Vagina (tissue), 2 donors: ENCODE results near the gene AMZ2.
"Not testable (repeated sequence)": the region's sequence is repeated elsewhere in the genome, so short reads cannot be mapped to it uniquely, and the experiment has no call there.

Source experiments
- POLR2AphosphoS5 ChIP-seq, 2 donors: sonication (generic); formaldehyde crosslinking; IDR thresholded peaks; one replicate each; pipeline ENCODE4 v1.9.0; 2017; ENCODE audit warnings: antibody characterized with exemption in 2 of 2, mild to moderate bottlenecking in 2 of 2, low read depth in 1 of 2; ENCODE audit not compliant: insufficient read depth in 1 of 2
- TF ChIP-seq, protein P1 (sequence below), 3 experiments: fragments of 450-650 bp in 2 of 3; fragments of 200-600 bp in 1 of 3; sonication (generic) in 1 of 3; IDR thresholded peaks; one replicate each; pipeline ENCODE4 v1.5.1; 2017 to 2019; ENCODE audit warnings: antibody characterized with exemption in 3 of 3, mild to moderate bottlenecking in 2 of 3, moderate library complexity in 2 of 3

DNA sequence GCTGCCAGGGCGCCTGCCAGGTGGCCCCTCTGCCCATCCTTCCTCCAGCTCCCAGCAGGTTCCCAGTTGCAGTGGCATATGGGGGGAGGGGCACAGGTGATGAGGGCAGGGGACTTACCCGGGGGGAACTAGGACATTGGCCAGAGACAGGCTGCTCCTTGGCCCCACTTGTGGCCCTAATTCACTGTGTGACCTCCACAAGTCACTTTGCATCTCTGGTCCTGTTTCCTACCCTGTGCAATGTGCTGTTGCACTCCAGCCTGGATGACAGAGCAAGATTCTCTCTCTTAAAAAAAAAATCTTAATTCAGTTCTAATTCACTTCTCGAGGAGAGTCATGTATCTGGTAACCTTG lies 46.4 kb upstream of the AMZ2 start:
- TF ChIP-seq, protein P1, sequence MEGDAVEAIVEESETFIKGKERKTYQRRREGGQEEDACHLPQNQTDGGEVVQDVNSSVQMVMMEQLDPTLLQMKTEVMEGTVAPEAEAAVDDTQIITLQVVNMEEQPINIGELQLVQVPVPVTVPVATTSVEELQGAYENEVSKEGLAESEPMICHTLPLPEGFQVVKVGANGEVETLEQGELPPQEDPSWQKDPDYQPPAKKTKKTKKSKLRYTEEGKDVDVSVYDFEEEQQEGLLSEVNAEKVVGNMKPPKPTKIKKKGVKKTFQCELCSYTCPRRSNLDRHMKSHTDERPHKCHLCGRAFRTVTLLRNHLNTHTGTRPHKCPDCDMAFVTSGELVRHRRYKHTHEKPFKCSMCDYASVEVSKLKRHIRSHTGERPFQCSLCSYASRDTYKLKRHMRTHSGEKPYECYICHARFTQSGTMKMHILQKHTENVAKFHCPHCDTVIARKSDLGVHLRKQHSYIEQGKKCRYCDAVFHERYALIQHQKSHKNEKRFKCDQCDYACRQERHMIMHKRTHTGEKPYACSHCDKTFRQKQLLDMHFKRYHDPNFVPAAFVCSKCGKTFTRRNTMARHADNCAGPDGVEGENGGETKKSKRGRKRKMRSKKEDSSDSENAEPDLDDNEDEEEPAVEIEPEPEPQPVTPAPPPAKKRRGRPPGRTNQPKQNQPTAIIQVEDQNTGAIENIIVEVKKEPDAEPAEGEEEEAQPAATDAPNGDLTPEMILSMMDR (IDR thresholded peaks at IDR 0.05): not testable (repeated sequence)
- not testable (repeated sequence) for TF ChIP-seq POLR2AphosphoS5 (IDR thresholded peaks at IDR 0.05; ENCODE audit: insufficient read depth in 1 of 2, low read depth in 1 of 2)
